GM12878 (cell line): Measurements from ENCODE around the gene QSOX1. TPM values are rescaled to one million over a fixed set of nuclear protein-coding genes. Genes with fewer than 3 reads are reported as not detected.

Source experiments
- ATAC-seq: fragments of 200-7000 bp; cut with Tn5 transposase; 3 replicates; pipeline ENCODE4 v1.9.1; 2020; ENCODE audit warnings: mild to moderate bottlenecking, moderate library complexity
- BruUV-seq: library from RNA; stranded (reverse); fragments of 400-500 nt; replicated peaks from 2 replicates; lab custom pipeline; 2021; lab: Mats Ljungman, UMichigan
- CTCF ChIA-PET: fragments of 300-600 bp; sonication (Branson Sonifier 250); formaldehyde crosslinking; extraction: SDS; loops from one replicate; lab custom pipeline; 2021; ENCODE audit warnings: inconsistent platforms; lab: Yijun Ruan, JAX
- POLR2A ChIA-PET: fragments of 350-600 bp; formaldehyde crosslinking; extraction: SDS; loops from one replicate; lab custom pipeline; 2021; ENCODE audit warnings: inconsistent platforms; lab: Charles Lee
- RAD21 ChIA-PET: fragments of 300-600 bp; sonication (Branson Sonifier 250); formaldehyde crosslinking; loops from one replicate; lab custom pipeline; 2023; ENCODE audit warnings: antibody characterized with exemption; ENCODE audit not compliant: unreplicated experiment; lab: Charles Lee
- SMC1A ChIA-PET: fragments of 300-600 bp; sonication (Branson Sonifier 250); formaldehyde crosslinking; loops from one replicate; lab custom pipeline; 2023; ENCODE audit not compliant: unreplicated experiment, uncharacterized antibody; lab: Charles Lee
- DNase-seq: peaks from one replicate; pipeline ENCODE4 v3.0.0-alpha.2; 2011; ENCODE audit warnings: low read depth, low spot score
- FAIRE-seq: peaks from 3 replicates; lab custom pipeline; 2011; peaks lifted over from hg19 to GRCh38; lab: Jason Lieb, UNC
- H2AFZ ChIP-seq: 2 replicates; pipeline ENCODE4 v1.6.0; 2011; ENCODE audit warnings: low read depth, low read length, control low read depth; ENCODE audit not compliant: control insufficient read depth
- H3K27ac ChIP-seq: 2 replicates; pipeline ENCODE4 v1.5.1; 2011; ENCODE audit warnings: control low read depth; ENCODE audit not compliant: control insufficient read depth, insufficient read depth
- H3K27me3 ChIP-seq, 2 experiments: replicated peaks in 1 of 2; 2 replicates each; pipeline versions ENCODE4 v1.6.0 to v1.6.1; 2011; ENCODE audit warnings: low read length in 1 of 2; ENCODE audit not compliant: control insufficient read depth in 2 of 2, insufficient read depth in 2 of 2
- H3K36me3 ChIP-seq, 2 experiments: 2 replicates each; pipeline ENCODE4 v1.5.1; 2011; ENCODE audit warnings: low read length in 1 of 2; ENCODE audit not compliant: control insufficient read depth in 2 of 2, insufficient read depth in 2 of 2
- H3K4me1 ChIP-seq: 2 replicates; pipeline ENCODE4 v1.6.1; 2011; ENCODE audit warnings: mild to moderate bottlenecking, low read length, moderate library complexity, mixed read lengths; ENCODE audit not compliant: control insufficient read depth, insufficient read depth
- H3K4me2 ChIP-seq: 2 replicates; pipeline ENCODE4 v1.6.0; 2011; ENCODE audit warnings: control low read depth; ENCODE audit not compliant: control insufficient read depth, insufficient read depth
- H3K4me3 ChIP-seq: fragments of 200-600 bp; sonication (generic); 2 replicates; pipeline ENCODE4 v1.5.1; 2016
- H3K79me2 ChIP-seq: 2 replicates; pipeline ENCODE4 v1.6.0; 2011; ENCODE audit warnings: low read length; ENCODE audit not compliant: control insufficient read depth, insufficient read depth
- H3K9ac ChIP-seq: 2 replicates; pipeline ENCODE4 v1.8.0; 2011; ENCODE audit warnings: low read length, control low read depth, mixed read lengths; ENCODE audit not compliant: control insufficient read depth, insufficient read depth
- H3K9me3 ChIP-seq: replicated peaks from 3 replicates; pipeline ENCODE4 v1.5.1; 2011; ENCODE audit warnings: mild to moderate bottlenecking, low read length; ENCODE audit not compliant: control insufficient read depth, insufficient read depth
- H4K20me1 ChIP-seq: 2 replicates; pipeline ENCODE4 v1.6.0; 2011; ENCODE audit not compliant: control insufficient read depth, insufficient read depth
- BACH1 ChIP-seq: fragments of 450-650 bp; IDR thresholded peaks from 2 replicates; pipeline ENCODE4 v1.6.1; 2017; ENCODE audit warnings: mild to moderate bottlenecking, borderline replicate concordance
- FOXM1 ChIP-seq: IDR thresholded peaks from 2 replicates; pipeline ENCODE4 v1.6.1; 2012; ENCODE audit warnings: low read depth, mild to moderate bottlenecking, inconsistent platforms, low read length, moderate library complexity
- KLF5 ChIP-seq: fragments of 450-650 bp; IDR thresholded peaks from 2 replicates; pipeline ENCODE4 v1.6.1; 2014; ENCODE audit warnings: mild to moderate bottlenecking; ENCODE audit not compliant: partially characterized antibody
- MXI1 ChIP-seq: fragments of 150-350 bp; IDR thresholded peaks from 2 replicates; pipeline ENCODE4 v1.6.1; 2011; ENCODE audit warnings: low read depth, mild to moderate bottlenecking, inconsistent platforms, low read length, improper control_type of control experiment
- NR2F1 ChIP-seq: fragments of 450-650 bp; conservative IDR thresholded peaks from 2 replicates; pipeline ENCODE4 v1.6.1; 2017; ENCODE audit warnings: mild to moderate bottlenecking
- WGBS: methylation state at CpG from one replicate; pipeline ENCODE4 v1.1.6; 2016; ENCODE audit warnings: low lambda C conversion rate; ENCODE audit not compliant: insufficient replicate concordance, insufficient coverage; ENCODE audit errors: missing lambda C conversion rate; 5-methylcytosine and 5-hydroxymethylcytosine counted together
- in situ Hi-C: fragments of 300-500 bp; cut with MboI; formaldehyde crosslinking; loops from 9 replicates; pipeline ENCODE4 v1.14.3; 2018; ENCODE audit warnings: mixed read lengths
- intact Hi-C: fragments of 100-400 bp; cut with micrococcal nuclease; formaldehyde crosslinking; loops from one replicate; pipeline ENCODE4 v1.14.2; 2022; ENCODE audit not compliant: unreplicated experiment
- polyA plus RNA-seq, 11 experiments: library from polyadenylated mRNA; depleted of rRNA in 4 of 11; unstranded in 6 of 11; stranded (reverse) in 5 of 11; fragments of >200 nt; fragmentation: Nextera tagmentation in 4 of 11; fragmentation: Illumina TruSeq in 1 of 11; extraction: Ambion mirVana in 4 of 11; extraction: Trizol in 1 of 11; gene quantifications; 1 replicate in 1 of 11; 2 replicates in 10 of 11; pipeline versions ENCODE4 v1.2.1 to v1.2.3, GENCODE V29; 2011 to 2016; ENCODE audit warnings: inconsistent platforms in 2 of 11, missing spikeins in 2 of 11, low read depth in 1 of 11
- total RNA-seq, 4 experiments: library from RNA; depleted of rRNA in 3 of 4; stranded (reverse); fragments of >200 nt in 3 of 4; fragmentation: Illumina TruSeq in 1 of 4; extraction: Trizol in 1 of 4; gene quantifications; 2 replicates each; pipeline versions ENCODE4 v1.2.1 to v1.2.3, GENCODE V29; 2013 to 2021

Gene QSOX1
- total and polyA plus RNA-seq, 10 of the 15 experiments (the other 5 are each of a cell fraction or from before 2014, with no cell fraction given) = 1.8 to 31.3 (median 11.2) TPM

DNA sequence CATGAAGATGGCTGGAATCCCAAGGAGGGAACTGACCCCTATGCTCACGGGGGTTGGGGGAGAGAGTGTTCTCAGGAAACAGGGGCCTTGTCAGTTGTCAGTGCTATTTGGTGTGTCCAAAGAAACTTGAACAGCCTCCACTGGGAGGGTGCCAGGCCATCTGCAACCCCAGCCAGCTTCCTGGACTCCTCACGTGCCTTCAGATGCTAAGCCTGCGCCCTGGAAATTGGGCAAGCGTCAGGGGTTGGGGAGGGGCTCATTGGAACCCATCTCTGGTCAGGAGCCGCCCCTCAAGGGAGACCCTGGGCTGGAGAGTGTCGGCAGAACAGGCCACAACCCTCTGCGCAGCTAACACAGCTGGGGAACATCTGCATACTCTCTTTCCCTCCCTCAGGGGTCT is 62.3 kb downstream of the QSOX1 start (continued):
- no peak for TF ChIP-seq NR2F1
- TF ChIP-seq FOXM1 = no peak
- no peak for TF ChIP-seq MXI1
- TF ChIP-seq, all 136 proteins: peak for 0

DNA sequence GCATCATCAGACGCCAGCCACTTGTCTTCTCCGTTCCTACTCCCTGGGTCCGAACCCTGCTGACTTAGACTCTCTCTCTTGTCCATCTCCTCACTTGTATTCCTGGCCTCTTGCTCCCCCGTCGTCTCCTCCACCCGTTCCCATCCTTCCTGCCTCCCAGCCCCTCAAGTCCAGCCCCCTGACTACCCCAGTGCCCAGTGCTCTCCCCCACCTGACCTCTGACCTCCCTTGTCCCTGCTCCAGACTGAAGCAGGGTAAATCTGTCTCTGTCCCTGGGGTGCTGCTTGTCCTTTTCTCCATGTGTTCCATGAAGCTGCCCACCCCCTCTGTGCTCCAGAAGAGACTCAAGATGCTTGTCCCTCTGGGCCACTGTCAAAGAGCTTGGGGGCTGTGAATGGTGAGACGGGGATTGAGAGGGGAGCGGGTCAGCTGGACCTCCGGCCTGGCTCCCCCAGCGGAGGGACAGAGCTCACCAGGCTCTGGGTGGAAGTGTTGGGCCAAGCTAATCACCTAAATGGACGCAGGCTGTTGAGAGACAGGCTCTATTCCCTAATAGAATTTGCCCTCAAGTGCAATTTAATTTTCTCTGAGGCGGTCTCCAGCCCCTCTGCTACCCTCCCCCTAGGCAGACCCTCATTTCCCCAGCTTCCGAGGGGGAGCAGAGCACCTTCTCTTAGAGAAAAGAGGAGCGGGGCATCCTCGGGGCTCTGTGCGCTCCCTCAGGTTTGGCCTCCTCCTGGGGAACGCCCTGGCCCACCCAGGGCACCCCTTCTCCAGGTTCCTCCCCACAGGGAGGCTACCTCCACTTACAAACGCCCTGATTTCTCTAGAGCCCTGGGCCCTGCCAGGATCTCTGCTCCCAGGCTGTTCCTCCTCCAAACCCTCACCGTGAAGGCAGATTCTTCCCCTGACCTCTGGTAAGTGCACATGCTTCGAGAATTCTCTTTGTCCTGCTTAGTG is 64.4 kb downstream of the QSOX1 start:
- no peaks in the 10 kb centered on the region; the same call in 1 of the 2 replicates for H3K4me1 ChIP-seq
- no peaks in the 10 kb centered on the region for H3K9me3 ChIP-seq
- H2AFZ ChIP-seq = no peak overlapping the region
- no peak for FAIRE-seq
- H4K20me1 ChIP-seq = no peaks in the 10 kb centered on the region
- H3K79me2 ChIP-seq = no peaks in the 10 kb centered on the region
- H3K9ac ChIP-seq = no peak overlapping the region
- H3K4me3 ChIP-seq = no peak overlapping the region
- no peak for ATAC-seq
- RAD21 ChIA-PET = no interaction called here
- SMC1A ChIA-PET = no interaction called here
- BruUV-seq = no TSS peak
- H3K36me3 ChIP-seq = no peaks in the 10 kb centered on the region
- CTCF ChIA-PET = interaction anchor here (1.4 kb wide), 1 partner anchor 207 kb away, joined by 3 read pairs; no protein-coding TSS in a partner anchor
- intact Hi-C loops (no loop called here), in situ Hi-C loops (no loop called here)
- no peak for TF ChIP-seq KLF5
- TF ChIP-seq BACH1 = no peak
- no peak for DNase-seq
- H3K27ac ChIP-seq = no peak overlapping the region
- POLR2A ChIA-PET = no interaction called here
- H3K27me3 ChIP-seq = no peaks in the 10 kb centered on the region; a peak in 2 of 4 replicates
- WGBS = 38% methylated on average over 20 of the region's 20 CpGs
- no peak overlapping the region for H3K4me2 ChIP-seq
